Activated CD8-positive, alpha-beta T cell treated with anti-CD3 and anti-CD28 coated beads for 36 hours (primary cell): ENCODE data around the gene SLAMF1. TPM values are rescaled to one million over a fixed set of nuclear protein-coding genes. Genes with fewer than 3 reads are reported as not detected.
"Not testable (repeated sequence)": the region's sequence is repeated elsewhere in the genome, so short reads cannot be mapped to it uniquely, and the experiment has no call there.

ENCODE experiments used
- ATAC-seq: fragments of 200-7000 bp; cut with Tn5 transposase; one replicate; pipeline ENCODE4 v1.10.0; 2021; ENCODE audit warnings: mild to moderate bottlenecking, moderate library complexity
- CTCF ChIA-PET: fragments of 350-600 bp; sonication (Branson Sonifier 250); formaldehyde crosslinking; loops from one replicate; lab custom pipeline; 2021; ENCODE audit warnings: antibody characterized with exemption; lab: Charles Lee
- POLR2A ChIA-PET: fragments of 350-600 bp; sonication (Branson Sonifier 250); formaldehyde crosslinking; loops from one replicate; lab custom pipeline; 2021; ENCODE audit warnings: antibody characterized with exemption; lab: Charles Lee
- DNase-seq: peaks from one replicate; pipeline ENCODE4 v3.0.0-alpha.2; 2020
- H3K27ac Mint-ChIP-seq: one replicate; pipeline ENCODE4 v1.8.0; 2021; ENCODE audit warnings: mild to moderate bottlenecking, mixed read lengths
- H3K27me3 Mint-ChIP-seq: one replicate; pipeline ENCODE4 v1.8.0; 2021; ENCODE audit warnings: mixed read lengths
- H3K36me3 Mint-ChIP-seq: one replicate; pipeline ENCODE4 v1.8.0; 2021; ENCODE audit warnings: low read depth, mixed read lengths
- H3K4me1 Mint-ChIP-seq: one replicate; pipeline ENCODE4 v1.8.0; 2021; ENCODE audit warnings: low read depth, mixed read lengths
- H3K4me3 Mint-ChIP-seq: one replicate; pipeline ENCODE4 v1.8.0; 2021; ENCODE audit warnings: mild to moderate bottlenecking, moderate library complexity, mixed read lengths
- H3K9me3 Mint-ChIP-seq: one replicate; pipeline ENCODE4 v1.8.0; 2021; ENCODE audit warnings: mixed read lengths
- CTCF ChIP-seq: fragments of 200-600 bp; IDR thresholded peaks from one replicate; pipeline ENCODE4 v1.8.0; 2022; ENCODE audit warnings: antibody characterized with exemption, mild to moderate bottlenecking
- intact Hi-C: fragments of 100-400 bp; cut with micrococcal nuclease; formaldehyde crosslinking; loops from one replicate; pipeline ENCODE4 v1.10.0; 2022
- total RNA-seq, 2 experiments: library from RNA; stranded (reverse); gene quantifications; one replicate each; pipeline ENCODE4 v1.2.3, GENCODE V29; 2021

The SLAMF1 gene
- total RNA-seq, 2 experiments from 2014 or later = 65.9 to 67.8 TPM

- peaks cover 89% of the 10 kb centered on the region for H3K4me1 Mint-ChIP-seq
- peaks cover 21% of the 10 kb centered on the region for H3K9me3 Mint-ChIP-seq
- no peaks in the 10 kb centered on the region for H3K27me3 Mint-ChIP-seq
- no peak for TF ChIP-seq CTCF
- peaks cover 56% of the 10 kb centered on the region for H3K36me3 Mint-ChIP-seq
- ATAC-seq (no peak), DNase-seq (no peak)
- H3K4me3 Mint-ChIP-seq = no peak overlapping the region
- intact Hi-C loops = no loop called here
- peak overlapping the region; percentile 96 for H3K27ac Mint-ChIP-seq
- POLR2A ChIA-PET = interaction anchor here (0.9 to 1.8 kb wide), 3 partner anchors 9 to 15 kb away, joined by 3 to 5 read pairs (median 3); no protein-coding TSS in a partner anchor
- CTCF ChIA-PET = interaction anchor here (0.6 to 9.5 kb wide), 8 partner anchors 8 to 42 kb away, joined by 3 to 100 read pairs (median 4); partner anchors contain the start of gene SLAMF6
These were observed 81.3 kb downstream of the SLAMF1 start for GRCh38 chr1:160565564-160565963.

- intact Hi-C loops, H3K4me3 Mint-ChIP-seq, DNase-seq, ATAC-seq, H3K27me3 Mint-ChIP-seq: not testable (repeated sequence)
- ChIA-PET POLR2A (interaction anchor here (0.8 to 1.6 kb wide), 2 partner anchors 12 to 44 kb away, joined by 3 to 4 read pairs; no protein-coding TSS in a partner anchor), CTCF (interaction anchor here (1.0 to 9.5 kb wide), 4 partner anchors 14 to 56 kb away, joined by 3 to 100 read pairs (median 6); no protein-coding TSS in a partner anchor)
- Mint-ChIP-seq H3K36me3 (peaks cover 63% of the 10 kb centered on the region), H3K4me1 (peaks cover 94% of the 10 kb centered on the region), H3K9me3 (peaks cover 29% of the 10 kb centered on the region), H3K27ac (peak overlapping the region; percentile 34)
These were observed 83.6 kb downstream of the SLAMF1 start for GRCh38 chr1:160563230-160563629.

GRCh38 chr1:160562745-160563144, 84.1 kb downstream of the SLAMF1 start:
- not testable (repeated sequence) for H3K4me3 Mint-ChIP-seq

GRCh38 chr1:160560806-160561205, 86.0 kb downstream of the SLAMF1 start:
- no peak for TF ChIP-seq CTCF
- H3K27ac Mint-ChIP-seq = peak overlapping the region; percentile 95
- POLR2A ChIA-PET = interaction anchor here (0.8 to 1.6 kb wide), 5 partner anchors 10 to 38 kb away, joined by 3 to 7 read pairs (median 4); partner anchors contain the start of gene SLAMF6
- CTCF ChIA-PET = interaction anchor here (1.0 to 9.5 kb wide), 7 partner anchors 9 to 94 kb away, joined by 3 to 100 read pairs (median 8); no protein-coding TSS in a partner anchor
- DNase-seq = no peak
- H3K36me3 Mint-ChIP-seq = peaks cover 58% of the 10 kb centered on the region
- ATAC-seq = no peak
- H3K9me3 Mint-ChIP-seq = peaks cover 29% of the 10 kb centered on the region
- peak overlapping the region; percentile 62 for H3K4me3 Mint-ChIP-seq
- peaks cover 82% of the 10 kb centered on the region for H3K4me1 Mint-ChIP-seq
- intact Hi-C loops = loop anchor here (2.0 kb wide), 1 partner anchor 20 kb away; no protein-coding TSS in a partner anchor
- H3K27me3 Mint-ChIP-seq = no peaks in the 10 kb centered on the region

More at GRCh38 chr1:160562745-160563144, 84.1 kb downstream of the SLAMF1 start:
- Mint-ChIP-seq H3K27ac (peak overlapping the region; percentile 51), H3K9me3 (peaks cover 29% of the 10 kb centered on the region), H3K36me3 (peaks cover 63% of the 10 kb centered on the region), H3K4me1 (peaks cover 94% of the 10 kb centered on the region)
- ChIA-PET CTCF (interaction anchor here (2.3 to 9.5 kb wide), 2 partner anchors 16 to 56 kb away, joined by 6 to 100 read pairs; no protein-coding TSS in a partner anchor), POLR2A (interaction anchor here (0.8 to 1.6 kb wide), 2 partner anchors 13 to 44 kb away, joined by 3 to 4 read pairs; no protein-coding TSS in a partner anchor)
- ATAC-seq, H3K27me3 Mint-ChIP-seq, intact Hi-C loops, DNase-seq: not testable (repeated sequence)

- intact Hi-C loops = loop anchor here (2.0 kb wide), 1 partner anchor 19 kb away; no protein-coding TSS in a partner anchor
- ChIA-PET POLR2A (interaction anchor here (0.8 to 1.6 kb wide), 6 partner anchors 11 to 37 kb away, joined by 3 to 7 read pairs (median 4); partner anchors contain the start of gene SLAMF6), CTCF (interaction anchor here (1.0 to 9.5 kb wide), 7 partner anchors 10 to 94 kb away, joined by 3 to 100 read pairs (median 8); no protein-coding TSS in a partner anchor)
- Mint-ChIP-seq H3K36me3 (peaks cover 59% of the 10 kb centered on the region), H3K27ac (peak overlapping the region; percentile 95), H3K27me3 (no peaks in the 10 kb centered on the region), H3K4me1 (peaks cover 80% of the 10 kb centered on the region), H3K9me3 (peaks cover 26% of the 10 kb centered on the region), H3K4me3 (peak overlapping the region; percentile 62)
- no peak for DNase-seq
- TF ChIP-seq CTCF = no peak
- ATAC-seq = no peak
These were observed 86.7 kb downstream of the SLAMF1 start for GRCh38 chr1:160560045-160560705.

GRCh38 chr1:160559437-160559836, 87.4 kb downstream of the SLAMF1 start:
- peak; percentile 34 for ATAC-seq
- DNase-seq, H3K27me3 Mint-ChIP-seq, intact Hi-C loops: not testable (repeated sequence)
- Mint-ChIP-seq H3K9me3 (peaks cover 26% of the 10 kb centered on the region), H3K36me3 (peaks cover 53% of the 10 kb centered on the region), H3K4me3 (peak overlapping the region; percentile 62), H3K27ac (peak overlapping the region; percentile 95), H3K4me1 (peaks cover 72% of the 10 kb centered on the region)
- POLR2A ChIA-PET = interaction anchor here (1.5 to 2.1 kb wide), 3 partner anchors 10 to 30 kb away, joined by 4 to 5 read pairs (median 4); no protein-coding TSS in a partner anchor
- CTCF ChIA-PET = interaction anchor here (1.0 to 9.5 kb wide), 7 partner anchors 11 to 93 kb away, joined by 3 to 100 read pairs (median 8); no protein-coding TSS in a partner anchor
